GM12878 (cell line): ENCODE measurements around the gene GPC6. TPM values are rescaled to one million over a fixed set of nuclear protein-coding genes. Genes with fewer than 3 reads are reported as not detected.

Experiments used
- ATAC-seq: fragments of 200-7000 bp; cut with Tn5 transposase; 3 replicates; pipeline ENCODE4 v1.9.1; 2020; ENCODE audit warnings: mild to moderate bottlenecking, moderate library complexity
- BruUV-seq: library from RNA; stranded (reverse); fragments of 400-500 nt; replicated peaks from 2 replicates; lab custom pipeline; 2021; lab: Mats Ljungman, UMichigan
- CTCF ChIA-PET: fragments of 300-600 bp; sonication (Branson Sonifier 250); formaldehyde crosslinking; extraction: SDS; loops from one replicate; lab custom pipeline; 2021; ENCODE audit warnings: inconsistent platforms; lab: Yijun Ruan, JAX
- POLR2A ChIA-PET: fragments of 350-600 bp; formaldehyde crosslinking; extraction: SDS; loops from one replicate; lab custom pipeline; 2021; ENCODE audit warnings: inconsistent platforms; lab: Charles Lee
- RAD21 ChIA-PET: fragments of 300-600 bp; sonication (Branson Sonifier 250); formaldehyde crosslinking; loops from one replicate; lab custom pipeline; 2023; ENCODE audit warnings: antibody characterized with exemption; ENCODE audit not compliant: unreplicated experiment; lab: Charles Lee
- SMC1A ChIA-PET: fragments of 300-600 bp; sonication (Branson Sonifier 250); formaldehyde crosslinking; loops from one replicate; lab custom pipeline; 2023; ENCODE audit not compliant: unreplicated experiment, uncharacterized antibody; lab: Charles Lee
- DNase-seq: peaks from one replicate; pipeline ENCODE4 v3.0.0-alpha.2; 2011; ENCODE audit warnings: low read depth, low spot score
- FAIRE-seq: peaks from 3 replicates; lab custom pipeline; 2011; peaks lifted over from hg19 to GRCh38; lab: Jason Lieb, UNC
- H2AFZ ChIP-seq: 2 replicates; pipeline ENCODE4 v1.6.0; 2011; ENCODE audit warnings: low read depth, low read length, control low read depth; ENCODE audit not compliant: control insufficient read depth
- H3K27ac ChIP-seq: 2 replicates; pipeline ENCODE4 v1.5.1; 2011; ENCODE audit warnings: control low read depth; ENCODE audit not compliant: control insufficient read depth, insufficient read depth
- H3K27me3 ChIP-seq, 2 experiments: replicated peaks in 1 of 2; 2 replicates each; pipeline versions ENCODE4 v1.6.0 to v1.6.1; 2011; ENCODE audit warnings: low read length in 1 of 2; ENCODE audit not compliant: control insufficient read depth in 2 of 2, insufficient read depth in 2 of 2
- H3K36me3 ChIP-seq, 2 experiments: 2 replicates each; pipeline ENCODE4 v1.5.1; 2011; ENCODE audit warnings: low read length in 1 of 2; ENCODE audit not compliant: control insufficient read depth in 2 of 2, insufficient read depth in 2 of 2
- H3K4me1 ChIP-seq: 2 replicates; pipeline ENCODE4 v1.6.1; 2011; ENCODE audit warnings: mild to moderate bottlenecking, low read length, moderate library complexity, mixed read lengths; ENCODE audit not compliant: control insufficient read depth, insufficient read depth
- H3K4me2 ChIP-seq: 2 replicates; pipeline ENCODE4 v1.6.0; 2011; ENCODE audit warnings: control low read depth; ENCODE audit not compliant: control insufficient read depth, insufficient read depth
- H3K4me3 ChIP-seq: fragments of 200-600 bp; sonication (generic); 2 replicates; pipeline ENCODE4 v1.5.1; 2016
- H3K79me2 ChIP-seq: 2 replicates; pipeline ENCODE4 v1.6.0; 2011; ENCODE audit warnings: low read length; ENCODE audit not compliant: control insufficient read depth, insufficient read depth
- H3K9ac ChIP-seq: 2 replicates; pipeline ENCODE4 v1.8.0; 2011; ENCODE audit warnings: low read length, control low read depth, mixed read lengths; ENCODE audit not compliant: control insufficient read depth, insufficient read depth
- H3K9me3 ChIP-seq: replicated peaks from 3 replicates; pipeline ENCODE4 v1.5.1; 2011; ENCODE audit warnings: mild to moderate bottlenecking, low read length; ENCODE audit not compliant: control insufficient read depth, insufficient read depth
- H4K20me1 ChIP-seq: 2 replicates; pipeline ENCODE4 v1.6.0; 2011; ENCODE audit not compliant: control insufficient read depth, insufficient read depth
- ATF3 ChIP-seq: IDR thresholded peaks from 2 replicates; pipeline ENCODE4 v1.6.1; 2011; ENCODE audit warnings: low read depth, mild to moderate bottlenecking, low read length, moderate library complexity, borderline replicate concordance; ENCODE audit errors: extremely low read depth
- CREB1 ChIP-seq: IDR thresholded peaks from 2 replicates; pipeline ENCODE4 v1.6.1; 2012; ENCODE audit warnings: low read depth, mild to moderate bottlenecking, inconsistent platforms
- E2F8 ChIP-seq: fragments of 450-650 bp; IDR thresholded peaks from 2 replicates; pipeline ENCODE4 v1.6.1; 2018; ENCODE audit warnings: mild to moderate bottlenecking, low read depth, moderate library complexity; ENCODE audit not compliant: partially characterized antibody
- KAT2A ChIP-seq: conservative IDR thresholded peaks from 2 replicates; pipeline ENCODE4 v1.6.1; 2011; ENCODE audit warnings: low read depth, low read length; ENCODE audit not compliant: control insufficient read depth
- MLLT1 ChIP-seq: fragments of 450-650 bp; IDR thresholded peaks from 2 replicates; pipeline ENCODE4 v1.6.1; 2016; ENCODE audit warnings: mild to moderate bottlenecking
- PBX3 ChIP-seq: IDR thresholded peaks from 2 replicates; pipeline ENCODE4 v1.6.1; 2011; ENCODE audit warnings: mild to moderate bottlenecking, low read depth, low read length, moderate library complexity; ENCODE audit not compliant: insufficient replicate concordance
- SMARCA5 ChIP-seq: fragments of 450-650 bp; IDR thresholded peaks from 2 replicates; pipeline ENCODE4 v1.6.1; 2017; ENCODE audit warnings: mild to moderate bottlenecking
- TARDBP ChIP-seq: IDR thresholded peaks from 2 replicates; pipeline ENCODE4 v1.6.1; 2016; ENCODE audit warnings: borderline replicate concordance
- TCF3 ChIP-seq: IDR thresholded peaks from 2 replicates; pipeline ENCODE4 v1.6.1; 2012; ENCODE audit warnings: low read depth, mild to moderate bottlenecking, low read length, borderline replicate concordance; ENCODE audit not compliant: insufficient read depth
- WGBS: methylation state at CpG from one replicate; pipeline ENCODE4 v1.1.6; 2016; ENCODE audit warnings: low lambda C conversion rate; ENCODE audit not compliant: insufficient replicate concordance, insufficient coverage; ENCODE audit errors: missing lambda C conversion rate; 5-methylcytosine and 5-hydroxymethylcytosine counted together
- in situ Hi-C: fragments of 300-500 bp; cut with MboI; formaldehyde crosslinking; loops from 9 replicates; pipeline ENCODE4 v1.14.3; 2018; ENCODE audit warnings: mixed read lengths
- intact Hi-C: fragments of 100-400 bp; cut with micrococcal nuclease; formaldehyde crosslinking; loops from one replicate; pipeline ENCODE4 v1.14.2; 2022; ENCODE audit not compliant: unreplicated experiment
- polyA plus RNA-seq, 11 experiments: library from polyadenylated mRNA; depleted of rRNA in 4 of 11; unstranded in 6 of 11; stranded (reverse) in 5 of 11; fragments of >200 nt; fragmentation: Nextera tagmentation in 4 of 11; fragmentation: Illumina TruSeq in 1 of 11; extraction: Ambion mirVana in 4 of 11; extraction: Trizol in 1 of 11; gene quantifications; 1 replicate in 1 of 11; 2 replicates in 10 of 11; pipeline versions ENCODE4 v1.2.1 to v1.2.3, GENCODE V29; 2011 to 2016; ENCODE audit warnings: inconsistent platforms in 2 of 11, missing spikeins in 2 of 11, low read depth in 1 of 11
- total RNA-seq, 4 experiments: library from RNA; depleted of rRNA in 3 of 4; stranded (reverse); fragments of >200 nt in 3 of 4; fragmentation: Illumina TruSeq in 1 of 4; extraction: Trizol in 1 of 4; gene quantifications; 2 replicates each; pipeline versions ENCODE4 v1.2.1 to v1.2.3, GENCODE V29; 2013 to 2021

GPC6 gene
- total and polyA plus RNA-seq, 10 of the 15 experiments (the other 5 are each of a cell fraction or from before 2014, with no cell fraction given): 0.03 to 0.04 (median 0.03) TPM; not detected in 7

- no peak for FAIRE-seq
- in situ Hi-C loops: no loop called here
- BruUV-seq: no TSS peak
Measured at GRCh38 chr13:93872786-93873347, 646.3 kb downstream of the GPC6 start.

GRCh38 chr13:93875547-93875946 lies 648.9 kb downstream of the GPC6 start:
- in situ Hi-C loops: no loop called here
- no TSS peak for BruUV-seq
- Histone ChIP-seq H3K27ac (no peak overlapping the region), H3K36me3 (no peaks in the 10 kb centered on the region), H3K9me3 (no peaks in the 10 kb centered on the region), H3K79me2 (no peaks in the 10 kb centered on the region), H3K4me3 (no peak overlapping the region), H3K4me2 (no peak overlapping the region), H2AFZ (no peak overlapping the region), H4K20me1 (no peaks in the 10 kb centered on the region), H3K9ac (no peak overlapping the region), H3K4me1 (no peaks in the 10 kb centered on the region), H3K27me3 (no peaks in the 10 kb centered on the region)
- no peak for FAIRE-seq
- ChIA-PET RAD21 (no interaction called here), POLR2A (no interaction called here), SMC1A (no interaction called here), CTCF (no interaction called here)
- intact Hi-C loops: no loop called here
- no peak for DNase-seq
- 100% methylated on average over 1 of the region's 1 CpG for WGBS
- no peak for ATAC-seq
- no peak for TF ChIP-seq MLLT1
- no peak for TF ChIP-seq ATF3
- no peak for TF ChIP-seq KAT2A
- no peak for TF ChIP-seq E2F8

More at GRCh38 chr13:93872786-93873347, 646.3 kb downstream of the GPC6 start:
- SMC1A ChIA-PET: no interaction called here
- CTCF ChIA-PET: interaction anchor here (0.5 to 0.6 kb wide), 2 partner anchors 41 to 61 kb away, joined by 3 read pairs; no protein-coding TSS in a partner anchor
- Histone ChIP-seq H3K9ac (no peak overlapping the region), H3K9me3 (no peaks in the 10 kb centered on the region), H4K20me1 (no peaks in the 10 kb centered on the region), H3K4me1 (no peaks in the 10 kb centered on the region), H3K27ac (no peak overlapping the region), H3K4me3 (no peak overlapping the region), H3K27me3 (no peaks in the 10 kb centered on the region), H3K36me3 (no peaks in the 10 kb centered on the region), H3K79me2 (no peaks in the 10 kb centered on the region), H2AFZ (no peak overlapping the region), H3K4me2 (no peak overlapping the region)
- ATAC-seq: no peak
- WGBS: 0% methylated on average over 2 of the region's 2 CpGs
- RAD21 ChIA-PET: no interaction called here
- POLR2A ChIA-PET: no interaction called here
- TF ChIP-seq SMARCA5 (no peak), CREB1 (no peak), TARDBP (no peak), TCF3 (no peak), PBX3 (no peak)
- no peak for DNase-seq
- intact Hi-C loops: no loop called here
